PC-3 (cell line): ENCODE results near the gene ZNF324B.

ENCODE experiments used
- CTCF ChIP-seq: fragments of 300-600 bp; sonication (generic); conservative IDR thresholded peaks from 2 replicates; pipeline ENCODE4 v1.5.1; 2017; ENCODE audit warnings: antibody characterized with exemption, low read depth, mild to moderate bottlenecking, low read length
- EZH2 ChIP-seq: fragments of 300-600 bp; sonication (generic); IDR thresholded peaks from one replicate; pipeline ENCODE4 v1.6.1; 2017; ENCODE audit warnings: antibody characterized with exemption, mild to moderate bottlenecking, low read length; ENCODE audit not compliant: unreplicated experiment
- EZH2phosphoT487 ChIP-seq: fragments of 300-600 bp; sonication (generic); IDR thresholded peaks from 2 replicates; pipeline ENCODE4 v1.6.1; 2018; ENCODE audit warnings: mild to moderate bottlenecking, antibody characterized with exemption, low read length, borderline replicate concordance

- TF ChIP-seq CTCF = no peak
- no peak for TF ChIP-seq EZH2
- TF ChIP-seq EZH2phosphoT487 = no peak
Observed at GRCh38 chr19:58475714-58476497, 24.5 kb downstream of the ZNF324B start, which contains the start of gene ZNF446.
